HCT116 (cell line): ENCODE data around the gene MSI2. TPM values are rescaled to one million over a fixed set of nuclear protein-coding genes. Genes with fewer than 3 reads are reported as not detected.

Source experiments
- ATAC-seq: fragments of 200-7000 bp; cut with Tn5 transposase; 2 replicates; pipeline ENCODE4 v1.9.1; 2020; ENCODE audit warnings: mild to moderate bottlenecking, moderate library complexity
- BruUV-seq: library from RNA; stranded (reverse); fragments of 400-500 nt; replicated peaks from 2 replicates; lab custom pipeline; 2021; lab: Mats Ljungman, UMichigan
- CTCF ChIA-PET: fragments of 300-600 bp; sonication (Branson Sonifier 250); formaldehyde crosslinking; loops from one replicate; lab custom pipeline; 2021; ENCODE audit warnings: antibody characterized with exemption; lab: Charles Lee
- POLR2A ChIA-PET: fragments of 300-600, 350-600 bp; sonication (Branson Sonifier 250); formaldehyde crosslinking; loops from one replicate; lab custom pipeline; 2021; ENCODE audit warnings: antibody characterized with exemption; lab: Charles Lee
- RAD21 ChIA-PET, 2 experiments: fragments of 300-600 bp; sonication (Branson Sonifier 250); formaldehyde crosslinking; loops; one replicate each; lab custom pipeline; 2023; ENCODE audit warnings: low total read pairs in 2 of 2; ENCODE audit not compliant: uncharacterized antibody in 2 of 2, unreplicated experiment in 2 of 2, low non-redundant PET in 1 of 2; lab: Charles Lee
- DNase-seq: peaks from one replicate; pipeline ENCODE4 v3.0.0-alpha.2; 2010; ENCODE audit warnings: low read depth, low spot score
- H2AFZ ChIP-seq: fragments of 200-600 bp; shearing (Covaris generic), sonication (generic); 2 replicates; pipeline ENCODE4 v1.6.1; 2017; ENCODE audit warnings: low read depth, mixed run types, mixed read lengths, antibody characterized with exemption, low read length; ENCODE audit not compliant: poor library complexity, severe bottlenecking
- H3K27ac ChIP-seq: 2 replicates; pipeline ENCODE4 v1.5.1; 2012; ENCODE audit warnings: low read depth, low read length
- H3K27me3 ChIP-seq: fragments of 200-600 bp; sonication (generic); 2 replicates; pipeline ENCODE4 v1.6.1; 2016; ENCODE audit warnings: mixed run types, low read length, mixed read lengths; ENCODE audit not compliant: insufficient read depth
- H3K36me3 ChIP-seq, 2 experiments: fragments of 200-500 bp in 1 of 2; fragments of 200-600 bp in 1 of 2; sonication (Bioruptor generic) in 1 of 2; sonication (generic) in 1 of 2; 2 replicates each; pipeline versions ENCODE4 v1.5.1 to v1.6.1; 2014 to 2016; ENCODE audit warnings: low read length in 2 of 2, inconsistent platforms in 1 of 2, mixed read lengths in 1 of 2, mixed run types in 1 of 2; ENCODE audit not compliant: insufficient read depth in 2 of 2, control insufficient read depth in 1 of 2
- H3K4me1 ChIP-seq, 2 experiments: fragments of 200-600 bp in 1 of 2; sonication (generic) in 1 of 2; 2 replicates each; pipeline versions ENCODE4 v1.5.1 to v1.6.1; 2012 to 2017; ENCODE audit warnings: low read length in 2 of 2, inconsistent platforms in 1 of 2, mild to moderate bottlenecking in 1 of 2, mixed read lengths in 1 of 2, mixed run types in 1 of 2, moderate library complexity in 1 of 2; ENCODE audit not compliant: insufficient read depth in 2 of 2, control insufficient read depth in 1 of 2
- H3K4me2 ChIP-seq: fragments of 200-600 bp; sonication (generic); 2 replicates; pipeline ENCODE4 v1.6.1; 2017; ENCODE audit warnings: mixed run types, low read length, mixed read lengths
- H3K4me3 ChIP-seq, 2 experiments: fragments of 200-600 bp in 1 of 2; sonication (generic) in 1 of 2; replicated peaks in 1 of 2; 2 replicates each; pipeline ENCODE4 v1.5.1; 2011 to 2016; ENCODE audit warnings: low read length in 2 of 2, control low read depth in 1 of 2, low read depth in 1 of 2, mild to moderate bottlenecking in 1 of 2, mixed read lengths in 1 of 2, mixed run types in 1 of 2
- H3K79me2 ChIP-seq: fragments of 200-600 bp; sonication (generic); 2 replicates; pipeline ENCODE4 v1.6.1; 2017; ENCODE audit warnings: mild to moderate bottlenecking, mixed run types, low read length, moderate library complexity, mixed read lengths; ENCODE audit not compliant: insufficient read depth
- H3K9ac ChIP-seq: fragments of 200-600 bp; sonication (generic); 2 replicates; pipeline ENCODE4 v1.6.1; 2016; ENCODE audit warnings: low read length, mixed read lengths
- H3K9me2 ChIP-seq: fragments of 200-600 bp; sonication (generic), shearing (Covaris generic); 2 replicates; pipeline ENCODE4 v1.6.1; 2017; ENCODE audit warnings: mixed run types, mild to moderate bottlenecking, moderate library complexity; ENCODE audit not compliant: insufficient read depth
- H3K9me3 ChIP-seq, 2 experiments: fragments of 200-500 bp in 1 of 2; fragments of 200-600 bp in 1 of 2; sonication (Bioruptor generic) in 1 of 2; sonication (generic) in 1 of 2; 2 replicates each; pipeline ENCODE4 v1.6.1; 2014 to 2017; ENCODE audit warnings: low read length in 2 of 2, mixed read lengths in 2 of 2, inconsistent platforms in 1 of 2, low read depth in 1 of 2, mild to moderate bottlenecking in 1 of 2, mixed run types in 1 of 2, moderate library complexity in 1 of 2; ENCODE audit not compliant: control insufficient read depth in 1 of 2, insufficient read depth in 1 of 2
- H4K20me1 ChIP-seq: fragments of 200-600 bp; sonication (generic), shearing (Covaris generic); 2 replicates; pipeline ENCODE4 v1.6.1; 2017; ENCODE audit warnings: mixed run types, mild to moderate bottlenecking, moderate library complexity; ENCODE audit not compliant: insufficient read depth
- CBX3 ChIP-seq: IDR thresholded peaks from 2 replicates; pipeline ENCODE4 v1.6.1; 2012; ENCODE audit warnings: low read depth
- CEBPB ChIP-seq: IDR thresholded peaks from 2 replicates; pipeline ENCODE4 v1.6.1; 2012; ENCODE audit warnings: low read depth
- ELF1 ChIP-seq: IDR thresholded peaks from 2 replicates; pipeline ENCODE4 v1.6.1; 2012; ENCODE audit warnings: low read depth, borderline replicate concordance
- EZH2 ChIP-seq: fragments of 200-600 bp; sonication (generic); IDR thresholded peaks from 2 replicates; pipeline ENCODE4 v1.6.1; 2017; ENCODE audit warnings: antibody characterized with exemption, mixed run types
- EZH2phosphoT487 ChIP-seq: fragments of 200-600 bp; IDR thresholded peaks from 2 replicates; pipeline ENCODE4 v1.6.1; 2018; ENCODE audit warnings: antibody characterized with exemption, borderline replicate concordance
- FOSL1 ChIP-seq: IDR thresholded peaks from 2 replicates; pipeline ENCODE4 v1.6.1; 2012; ENCODE audit warnings: low read depth
- JUND ChIP-seq: IDR thresholded peaks from 2 replicates; pipeline ENCODE4 v1.6.1; 2012
- POLR2AphosphoS5 ChIP-seq: IDR thresholded peaks from 2 replicates; pipeline ENCODE4 v1.6.1; 2011; ENCODE audit warnings: mild to moderate bottlenecking, low read depth, low read length, moderate library complexity
- SIN3A ChIP-seq: IDR thresholded peaks from 2 replicates; pipeline ENCODE4 v1.6.1; 2012; ENCODE audit warnings: low read depth
- SP1 ChIP-seq: IDR thresholded peaks from 2 replicates; pipeline ENCODE4 v1.6.1; 2012; ENCODE audit warnings: low read depth
- SRF ChIP-seq: IDR thresholded peaks from 2 replicates; pipeline ENCODE4 v1.6.1; 2012; ENCODE audit warnings: low read depth
- TCF7L2 ChIP-seq: IDR thresholded peaks from 2 replicates; pipeline ENCODE4 v1.7.0; 2011; ENCODE audit warnings: borderline replicate concordance, inconsistent platforms; ENCODE audit not compliant: insufficient read depth, insufficient read length; ENCODE audit errors: extremely low read depth
- ZFX ChIP-seq: fragments of 450-650 bp; IDR thresholded peaks from 2 replicates; pipeline ENCODE4 v1.6.1; 2017
- ZNF274 ChIP-seq: fragments of 200-500 bp; sonication (Bioruptor generic); IDR thresholded peaks from 2 replicates; pipeline ENCODE4 v1.6.1; 2014; ENCODE audit warnings: mild to moderate bottlenecking, low read depth, low read length, inconsistent platforms
- intact Hi-C: fragments of 100-400 bp; cut with micrococcal nuclease; formaldehyde crosslinking; loops from 2 replicates; pipeline ENCODE4 v1.10.0; 2022
- total RNA-seq: library from RNA; stranded (reverse); gene quantifications from one replicate; pipeline ENCODE4 v1.2.1, GENCODE V29; 2021; ENCODE audit not compliant: unreplicated experiment
- TF ChIP-seq, protein P1 (sequence below): IDR thresholded peaks from 2 replicates; pipeline ENCODE4 v1.6.1; 2012
- TF ChIP-seq, protein P2 (sequence below): IDR thresholded peaks from 2 replicates; pipeline ENCODE4 v1.6.1; 2012; ENCODE audit warnings: low read depth
- TF ChIP-seq, protein P3 (sequence below), 3 experiments: fragments of 200-600 bp in 1 of 3; sonication (generic) in 1 of 3; IDR thresholded peaks in 2 of 3; conservative IDR thresholded peaks in 1 of 3; 2 replicates each; pipeline ENCODE4 v1.5.1; 2012 to 2017; ENCODE audit warnings: low read depth in 2 of 3, low read length in 2 of 3, antibody characterized with exemption in 1 of 3, borderline replicate concordance in 1 of 3, control low read depth in 1 of 3, mild to moderate bottlenecking in 1 of 3, mixed read lengths in 1 of 3, mixed run types in 1 of 3, moderate library complexity in 1 of 3; ENCODE audit not compliant: insufficient read depth in 1 of 3
- TF ChIP-seq, protein P4 (sequence below): IDR thresholded peaks from 2 replicates; pipeline ENCODE4 v1.6.1; 2012
- TF ChIP-seq, protein P5 (sequence below): IDR thresholded peaks from 2 replicates; pipeline ENCODE4 v1.6.1; 2011; ENCODE audit warnings: mild to moderate bottlenecking, low read length, moderate library complexity; ENCODE audit not compliant: insufficient replicate concordance; ENCODE audit errors: extremely low read depth

MSI2 gene
- total RNA-seq, 1 experiment from 2014 or later, result 137 TPM

DNA sequence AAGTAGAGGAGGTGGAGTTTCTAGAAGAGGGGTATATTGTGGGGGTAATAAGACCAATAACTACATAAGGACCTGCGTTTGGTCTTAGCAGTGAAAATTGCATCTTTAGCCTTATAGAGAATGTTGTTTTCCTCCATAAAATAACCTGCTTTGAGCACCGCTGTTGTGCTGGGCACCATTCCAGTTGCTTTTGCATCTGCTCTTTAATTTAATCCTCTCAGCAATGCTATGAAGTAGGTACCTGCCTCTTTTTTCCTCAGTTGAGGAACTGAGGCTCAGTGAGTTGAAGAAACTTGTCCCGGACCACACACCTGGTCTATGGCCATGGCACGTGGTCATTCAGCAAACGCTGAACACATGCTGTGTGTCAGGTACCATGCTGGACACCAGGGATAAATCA lies 238.1 kb downstream of the MSI2 start (continued):
- TF ChIP-seq FOSL1, result no peak
- no peak for TF ChIP-seq POLR2AphosphoS5
- TF ChIP-seq JUND, result no peak
- no peak for TF ChIP-seq SRF
- TF ChIP-seq, protein P1, sequence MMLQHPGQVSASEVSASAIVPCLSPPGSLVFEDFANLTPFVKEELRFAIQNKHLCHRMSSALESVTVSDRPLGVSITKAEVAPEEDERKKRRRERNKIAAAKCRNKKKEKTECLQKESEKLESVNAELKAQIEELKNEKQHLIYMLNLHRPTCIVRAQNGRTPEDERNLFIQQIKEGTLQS, result no peak
- no peak for TF ChIP-seq SP1
- TF ChIP-seq, all 23 proteins: peak for 0

DNA sequence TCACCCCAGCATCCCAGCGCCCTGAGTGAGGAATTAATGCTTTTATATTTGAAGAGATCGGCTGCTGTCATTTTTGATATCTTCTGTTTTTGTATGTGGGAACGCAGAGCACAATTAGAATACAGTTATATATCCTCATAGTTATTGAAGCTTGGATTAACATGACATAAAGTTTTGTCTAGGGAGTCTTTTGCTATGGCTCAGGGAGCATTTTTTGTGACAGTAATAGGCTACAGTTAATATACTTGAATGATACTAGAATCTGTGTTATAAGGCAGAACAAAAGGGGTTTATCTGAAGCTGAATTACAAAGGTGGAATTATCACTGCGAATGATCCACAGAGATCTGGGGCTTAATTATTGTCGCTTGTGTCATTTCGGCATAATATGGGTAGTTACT lies 239.4 kb downstream of the MSI2 start:
- H3K27me3 ChIP-seq, result no peaks in the 10 kb centered on the region
- CTCF ChIA-PET, result no interaction called here
- TF ChIP-seq, protein P2, sequence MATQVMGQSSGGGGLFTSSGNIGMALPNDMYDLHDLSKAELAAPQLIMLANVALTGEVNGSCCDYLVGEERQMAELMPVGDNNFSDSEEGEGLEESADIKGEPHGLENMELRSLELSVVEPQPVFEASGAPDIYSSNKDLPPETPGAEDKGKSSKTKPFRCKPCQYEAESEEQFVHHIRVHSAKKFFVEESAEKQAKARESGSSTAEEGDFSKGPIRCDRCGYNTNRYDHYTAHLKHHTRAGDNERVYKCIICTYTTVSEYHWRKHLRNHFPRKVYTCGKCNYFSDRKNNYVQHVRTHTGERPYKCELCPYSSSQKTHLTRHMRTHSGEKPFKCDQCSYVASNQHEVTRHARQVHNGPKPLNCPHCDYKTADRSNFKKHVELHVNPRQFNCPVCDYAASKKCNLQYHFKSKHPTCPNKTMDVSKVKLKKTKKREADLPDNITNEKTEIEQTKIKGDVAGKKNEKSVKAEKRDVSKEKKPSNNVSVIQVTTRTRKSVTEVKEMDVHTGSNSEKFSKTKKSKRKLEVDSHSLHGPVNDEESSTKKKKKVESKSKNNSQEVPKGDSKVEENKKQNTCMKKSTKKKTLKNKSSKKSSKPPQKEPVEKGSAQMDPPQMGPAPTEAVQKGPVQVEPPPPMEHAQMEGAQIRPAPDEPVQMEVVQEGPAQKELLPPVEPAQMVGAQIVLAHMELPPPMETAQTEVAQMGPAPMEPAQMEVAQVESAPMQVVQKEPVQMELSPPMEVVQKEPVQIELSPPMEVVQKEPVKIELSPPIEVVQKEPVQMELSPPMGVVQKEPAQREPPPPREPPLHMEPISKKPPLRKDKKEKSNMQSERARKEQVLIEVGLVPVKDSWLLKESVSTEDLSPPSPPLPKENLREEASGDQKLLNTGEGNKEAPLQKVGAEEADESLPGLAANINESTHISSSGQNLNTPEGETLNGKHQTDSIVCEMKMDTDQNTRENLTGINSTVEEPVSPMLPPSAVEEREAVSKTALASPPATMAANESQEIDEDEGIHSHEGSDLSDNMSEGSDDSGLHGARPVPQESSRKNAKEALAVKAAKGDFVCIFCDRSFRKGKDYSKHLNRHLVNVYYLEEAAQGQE, result no peak
- TF ChIP-seq SRF, result no peak
- TF ChIP-seq SIN3A, result no peak
- no peak for TF ChIP-seq FOSL1
- TF ChIP-seq, protein P3, sequence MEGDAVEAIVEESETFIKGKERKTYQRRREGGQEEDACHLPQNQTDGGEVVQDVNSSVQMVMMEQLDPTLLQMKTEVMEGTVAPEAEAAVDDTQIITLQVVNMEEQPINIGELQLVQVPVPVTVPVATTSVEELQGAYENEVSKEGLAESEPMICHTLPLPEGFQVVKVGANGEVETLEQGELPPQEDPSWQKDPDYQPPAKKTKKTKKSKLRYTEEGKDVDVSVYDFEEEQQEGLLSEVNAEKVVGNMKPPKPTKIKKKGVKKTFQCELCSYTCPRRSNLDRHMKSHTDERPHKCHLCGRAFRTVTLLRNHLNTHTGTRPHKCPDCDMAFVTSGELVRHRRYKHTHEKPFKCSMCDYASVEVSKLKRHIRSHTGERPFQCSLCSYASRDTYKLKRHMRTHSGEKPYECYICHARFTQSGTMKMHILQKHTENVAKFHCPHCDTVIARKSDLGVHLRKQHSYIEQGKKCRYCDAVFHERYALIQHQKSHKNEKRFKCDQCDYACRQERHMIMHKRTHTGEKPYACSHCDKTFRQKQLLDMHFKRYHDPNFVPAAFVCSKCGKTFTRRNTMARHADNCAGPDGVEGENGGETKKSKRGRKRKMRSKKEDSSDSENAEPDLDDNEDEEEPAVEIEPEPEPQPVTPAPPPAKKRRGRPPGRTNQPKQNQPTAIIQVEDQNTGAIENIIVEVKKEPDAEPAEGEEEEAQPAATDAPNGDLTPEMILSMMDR (IDR thresholded peaks at IDR 0.05 in 2 of 3, conservative IDR thresholded peaks at IDR 0.05 in 1 of 3; ENCODE audit: borderline replicate concordance in 1 of 3, insufficient read depth in 1 of 3, low read depth in 2 of 3, low read length in 2 of 3), result no peak
- TF ChIP-seq, protein P4, sequence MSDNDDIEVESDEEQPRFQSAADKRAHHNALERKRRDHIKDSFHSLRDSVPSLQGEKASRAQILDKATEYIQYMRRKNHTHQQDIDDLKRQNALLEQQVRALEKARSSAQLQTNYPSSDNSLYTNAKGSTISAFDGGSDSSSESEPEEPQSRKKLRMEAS, result no peak
- TF ChIP-seq CEBPB, result no peak
- no peak for TF ChIP-seq CBX3
- TF ChIP-seq ZNF274, result no peak
- no peak for TF ChIP-seq POLR2AphosphoS5
- no peak for TF ChIP-seq EZH2phosphoT487
- TF ChIP-seq, protein P5, sequence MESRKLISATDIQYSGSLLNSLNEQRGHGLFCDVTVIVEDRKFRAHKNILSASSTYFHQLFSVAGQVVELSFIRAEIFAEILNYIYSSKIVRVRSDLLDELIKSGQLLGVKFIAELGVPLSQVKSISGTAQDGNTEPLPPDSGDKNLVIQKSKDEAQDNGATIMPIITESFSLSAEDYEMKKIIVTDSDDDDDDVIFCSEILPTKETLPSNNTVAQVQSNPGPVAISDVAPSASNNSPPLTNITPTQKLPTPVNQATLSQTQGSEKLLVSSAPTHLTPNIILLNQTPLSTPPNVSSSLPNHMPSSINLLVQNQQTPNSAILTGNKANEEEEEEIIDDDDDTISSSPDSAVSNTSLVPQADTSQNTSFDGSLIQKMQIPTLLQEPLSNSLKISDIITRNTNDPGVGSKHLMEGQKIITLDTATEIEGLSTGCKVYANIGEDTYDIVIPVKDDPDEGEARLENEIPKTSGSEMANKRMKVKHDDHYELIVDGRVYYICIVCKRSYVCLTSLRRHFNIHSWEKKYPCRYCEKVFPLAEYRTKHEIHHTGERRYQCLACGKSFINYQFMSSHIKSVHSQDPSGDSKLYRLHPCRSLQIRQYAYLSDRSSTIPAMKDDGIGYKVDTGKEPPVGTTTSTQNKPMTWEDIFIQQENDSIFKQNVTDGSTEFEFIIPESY, result no peak
- TF ChIP-seq JUND, result no peak
- no peak for TF ChIP-seq TCF7L2
- TF ChIP-seq ELF1, result no peak
- TF ChIP-seq SP1, result no peak
- no peak for TF ChIP-seq ZFX
- TF ChIP-seq EZH2, result no peak

More for the DNA sequence above, 239.4 kb downstream of the MSI2 start:
- Histone ChIP-seq H3K27ac (no peak overlapping the region), H4K20me1 (0 out of 2 replicates have a peak, but pooled peaks cover 4% of the 10 kb centered on the region), H3K9me2 (no peaks in the 10 kb centered on the region), H3K4me2 (no peak overlapping the region), H3K9me3 (no peaks in the 10 kb centered on the region), H3K4me1 (no peaks in the 10 kb centered on the region), H3K9ac (no peak overlapping the region), H3K4me3 (no peak overlapping the region), H3K79me2 (no peaks in the 10 kb centered on the region; the same call in 1 of the 2 replicates), H2AFZ (no peak overlapping the region), H3K36me3 (no peaks in the 10 kb centered on the region)
- BruUV-seq, result no TSS peak
- ChIA-PET RAD21 (no interaction called here), POLR2A (no interaction called here)
- DNase-seq (no peak), ATAC-seq (no peak)
- intact Hi-C loops, result no loop called here
